Motor neuron (in vitro differentiated cells): ENCODE results near the gene UVRAG. TPM values are rescaled to one million over a fixed set of nuclear protein-coding genes. Genes with fewer than 3 reads are reported as not detected.

Experiments used
- ATAC-seq, 8 experiments: fragments of 200-7000 bp; cut with Tn5 transposase; replicated peaks in 6 of 8; 2 replicates each; pipeline ENCODE4 v1.8.0; 2021; ENCODE audit warnings: mild to moderate bottlenecking in 8 of 8, moderate library complexity in 8 of 8
- H3K27ac ChIP-seq, 2 donors: fragments of 250-450 bp; sonication (Bioruptor Pico); 2 replicates each; pipeline ENCODE4 v1.9.0; 2021; ENCODE audit warnings: antibody characterized with exemption in 2 of 2, mild to moderate bottlenecking in 2 of 2, moderate library complexity in 1 of 2
- H3K4me1 ChIP-seq, 2 donors: fragments of 250-450 bp; sonication (Bioruptor Pico); replicated peaks in 1 of 2; 2 replicates each; pipeline ENCODE4 v1.6.1; 2021; ENCODE audit warnings: antibody characterized with exemption in 2 of 2, mild to moderate bottlenecking in 2 of 2, moderate library complexity in 1 of 2
- H3K4me3 ChIP-seq, 5 donors: fragments of 250-450 bp; sonication (Bioruptor Pico); 2 replicates each; pipeline ENCODE4 v1.9.0; 2021; ENCODE audit warnings: antibody characterized with exemption in 5 of 5, mild to moderate bottlenecking in 5 of 5, moderate library complexity in 4 of 5
- WGBS, 10 experiments: fragments of 450-650 bp; shearing (Covaris generic); methylation state at CpG; one replicate each; pipeline ENCODE4 v1.0.0; 2022; 5-methylcytosine and 5-hydroxymethylcytosine counted together
- in situ Hi-C, 9 experiments: fragments of 400-800 bp; cut with MboI; loops; one replicate each; pipeline ENCODE4 v1.15.0; 2021; ENCODE audit warnings: low sequenced_read_pairs in 9 of 9, low pct_unique_long_range_greater_than_20kb in 2 of 9; ENCODE audit not compliant: unreplicated experiment in 9 of 9
- total RNA-seq, 8 experiments: library from RNA; unstranded; fragments of 300-600 nt; gene quantifications; 2 replicates each; pipeline versions ENCODE4 v1.2.3 to v1.2.4, GENCODE V29; 2022

Gene UVRAG
- total RNA-seq, 8 experiments from 2014 or later: 17.2 to 24.4 (median 19.6) TPM

GRCh38 chr11:76025817-76026216 lies 210.8 kb downstream of the UVRAG start:
- no peak overlapping the region for H3K4me3 ChIP-seq
- in situ Hi-C loops: no loop called here
- no peak for ATAC-seq
- H3K4me1 ChIP-seq: peaks cover 4% of the 10 kb centered on the region in 2 donors
- WGBS, 10 experiments: 57 to 100% (median 97%) methylated on average over 1 to 3 of the region's 3 CpGs; no CpG with 5 or more reads in 2 of the 10 experiments
- no peak overlapping the region for H3K27ac ChIP-seq

- Histone ChIP-seq H3K27ac (no peak overlapping the region), H3K4me3 (no peak overlapping the region), H3K4me1 (peaks cover 4 to 6% of the 10 kb centered on the region in 2 donors)
- in situ Hi-C loops: no loop called here
- peak in 1 of 8 experiments; percentile 46 for ATAC-seq
Measured at GRCh38 chr11:76026281-76026680, 211.3 kb downstream of the UVRAG start.

GRCh38 chr11:76026862-76027261 lies 211.9 kb downstream of the UVRAG start:
- Histone ChIP-seq H3K4me1 (peaks cover 4 to 12% of the 10 kb centered on the region in 2 donors), H3K4me3 (no peak overlapping the region), H3K27ac (no peak overlapping the region)
- ATAC-seq: no peak
- WGBS, 10 experiments: 82 to 100% (median 100%) methylated on average over 1 of the region's 1 CpG; no CpG with 5 or more reads in 3 of the 10 experiments
- in situ Hi-C loops: no loop called here

GRCh38 chr11:76030286-76030685 lies 215.3 kb downstream of the UVRAG start:
- Histone ChIP-seq H3K4me1 (peaks cover 4 to 8% of the 10 kb centered on the region in 2 donors), H3K4me3 (no peak overlapping the region), H3K27ac (no peak overlapping the region)
- in situ Hi-C loops: no loop called here
- WGBS, 10 experiments: 33 to 100% (median 88%) methylated on average over 1 to 5 of the region's 5 CpGs; no CpG with 5 or more reads in 2 of the 10 experiments
- no peak for ATAC-seq

GRCh38 chr11:76030968-76031590 lies 216.1 kb downstream of the UVRAG start:
- Histone ChIP-seq H3K27ac (no peak overlapping the region), H3K4me3 (no peak overlapping the region), H3K4me1 (peaks cover 0 to 8% of the 10 kb centered on the region in 2 donors)
- peak in 6 of 8 experiments; percentile 40 to 91 (median 58) for ATAC-seq
- WGBS, 10 experiments: 50 to 100% (median 100%) methylated on average over 1 of the region's 1 CpG
- in situ Hi-C loops: no loop called here

- peaks cover 0 to 8% of the 10 kb centered on the region in 2 donors for H3K4me1 ChIP-seq
- in situ Hi-C loops: no loop called here
- ATAC-seq: no peak
- H3K4me3 ChIP-seq: no peak overlapping the region
- H3K27ac ChIP-seq: no peak overlapping the region
Measured at GRCh38 chr11:76033699-76034098, 218.7 kb downstream of the UVRAG start.

- 80 to 100% (median 95%) methylated on average over 1 to 2 of the region's 2 CpGs; no CpG with 5 or more reads in 2 of the 10 experiments for WGBS, 10 experiments
- no peak overlapping the region for H3K27ac ChIP-seq
- in situ Hi-C loops: no loop called here
- peaks cover 0 to 8% of the 10 kb centered on the region in 2 donors for H3K4me1 ChIP-seq
- ATAC-seq: no peak
- no peak overlapping the region for H3K4me3 ChIP-seq
Measured at GRCh38 chr11:76035020-76035419, 220.0 kb downstream of the UVRAG start.

- no peak overlapping the region for H3K4me3 ChIP-seq
- H3K27ac ChIP-seq: no peak overlapping the region
- peak in 1 of 8 experiments; percentile 16 for ATAC-seq
- no peaks in the 10 kb centered on the region for H3K4me1 ChIP-seq
- in situ Hi-C loops: no loop called here
Measured at GRCh38 chr11:76038608-76039007, 223.6 kb downstream of the UVRAG start.

GRCh38 chr11:76041208-76041607 lies 226.2 kb downstream of the UVRAG start:
- no peak for ATAC-seq
- no peak overlapping the region for H3K4me3 ChIP-seq
- WGBS, 10 experiments: 90 to 100% (median 94%) methylated on average over 1 to 3 of the region's 3 CpGs; no CpG with 5 or more reads in 1 of the 10 experiments
- H3K4me1 ChIP-seq: no peaks in the 10 kb centered on the region
- H3K27ac ChIP-seq: no peak overlapping the region
- in situ Hi-C loops: no loop called here

GRCh38 chr11:76044750-76045320 lies 229.8 kb downstream of the UVRAG start:
- 87 to 100% (median 96%) methylated on average over 2 to 7 of the region's 7 CpGs for WGBS, 10 experiments

GRCh38 chr11:76047231-76047630 lies 232.2 kb downstream of the UVRAG start:
- ATAC-seq: no peak

More at GRCh38 chr11:76044750-76045320, 229.8 kb downstream of the UVRAG start:
- no peak for ATAC-seq
- Histone ChIP-seq H3K27ac (no peak overlapping the region), H3K4me3 (no peak overlapping the region), H3K4me1 (no peaks in the 10 kb centered on the region)
- in situ Hi-C loops: no loop called here

GRCh38 chr11:76047766-76048165 lies 232.8 kb downstream of the UVRAG start:
- Histone ChIP-seq H3K4me1 (no peaks in the 10 kb centered on the region), H3K27ac (no peak overlapping the region), H3K4me3 (no peak overlapping the region)
- in situ Hi-C loops: no loop called here
- ATAC-seq: no peak

More at GRCh38 chr11:76047231-76047630, 232.2 kb downstream of the UVRAG start:
- Histone ChIP-seq H3K27ac (no peak overlapping the region), H3K4me3 (no peak overlapping the region), H3K4me1 (no peaks in the 10 kb centered on the region)
- in situ Hi-C loops: no loop called here
- 63 to 100% (median 86%) methylated on average over 1 of the region's 1 CpG; no CpG with 5 or more reads in 4 of the 10 experiments for WGBS, 10 experiments

- no peak for ATAC-seq
- in situ Hi-C loops: no loop called here
- 92 to 100% (median 100%) methylated on average over 1 to 4 of the region's 5 CpGs; no CpG with 5 or more reads in 3 of the 10 experiments for WGBS, 10 experiments
- Histone ChIP-seq H3K4me3 (no peak overlapping the region), H3K4me1 (no peaks in the 10 kb centered on the region), H3K27ac (no peak overlapping the region)
Measured at GRCh38 chr11:76048763-76049162, 233.8 kb downstream of the UVRAG start.

GRCh38 chr11:76049511-76049910 lies 234.5 kb downstream of the UVRAG start:
- no peak overlapping the region for H3K4me3 ChIP-seq
- ATAC-seq: peak in 1 of 8 experiments; percentile 55
- no peaks in the 10 kb centered on the region for H3K4me1 ChIP-seq
- no peak overlapping the region for H3K27ac ChIP-seq
- in situ Hi-C loops: no loop called here
- 77 to 100% (median 91%) methylated on average over 1 to 3 of the region's 3 CpGs; no CpG with 5 or more reads in 4 of the 10 experiments for WGBS, 10 experiments
